Neural cell (in vitro differentiated cells): ENCODE results near the gene CDRT15. TPM values are rescaled to one million over a fixed set of nuclear protein-coding genes. Genes with fewer than 3 reads are reported as not detected.
"Not testable (repeated sequence)": the region's sequence is repeated elsewhere in the genome, so short reads cannot be mapped to it uniquely, and the experiment has no call there.

Source experiments
- H2AFZ ChIP-seq: fragments of 200-600, 300-800 bp; sonication (generic), shearing (Covaris generic); 2 replicates; pipeline ENCODE4 v1.6.0; 2014; ENCODE audit warnings: low read depth, mild to moderate bottlenecking, antibody characterized with exemption, low read length, moderate library complexity
- H3F3A ChIP-seq: fragments of 200-600 bp; shearing (Covaris generic); 2 replicates; pipeline ENCODE4 v1.6.1; 2016; ENCODE audit warnings: mild to moderate bottlenecking, moderate library complexity, mixed read lengths, antibody characterized with exemption, low read length; ENCODE audit not compliant: insufficient read depth, poor library complexity, severe bottlenecking
- H3K27ac ChIP-seq: fragments of 200-600, 300-800 bp; sonication (generic), shearing (Covaris generic); 2 replicates; pipeline ENCODE4 v1.5.1; 2014; ENCODE audit warnings: mild to moderate bottlenecking, low read length, moderate library complexity
- H3K27me3 ChIP-seq: fragments of 300-800, 200-600 bp; sonication (generic), shearing (Covaris generic); 2 replicates; pipeline ENCODE4 v1.6.0; 2014; ENCODE audit warnings: mild to moderate bottlenecking, low read depth, low read length, moderate library complexity; ENCODE audit not compliant: insufficient read depth
- H3K36me3 ChIP-seq: fragments of 300-800, 200-600 bp; sonication (generic), shearing (Covaris generic); 2 replicates; pipeline ENCODE4 v1.5.1; 2014; ENCODE audit warnings: mild to moderate bottlenecking, antibody characterized with exemption, low read length, moderate library complexity; ENCODE audit not compliant: insufficient read depth
- H3K4me2 ChIP-seq: fragments of 300-800, 200-600 bp; sonication (generic), shearing (Covaris generic); 2 replicates; pipeline ENCODE4 v1.6.0; 2014; ENCODE audit warnings: mild to moderate bottlenecking, low read length
- H3K4me3 ChIP-seq: fragments of 300-800, 200-600 bp; sonication (generic), shearing (Covaris generic); 2 replicates; pipeline ENCODE4 v1.5.1; 2014; ENCODE audit warnings: mild to moderate bottlenecking, low read length, moderate library complexity
- H3K79me2 ChIP-seq: fragments of 200-600 bp; shearing (Covaris generic); replicated peaks from 2 replicates; pipeline ENCODE4 v1.6.0; 2014; ENCODE audit warnings: mild to moderate bottlenecking, low read length, moderate library complexity; ENCODE audit not compliant: insufficient read depth
- H3K9ac ChIP-seq: fragments of 300-800, 200-600 bp; sonication (generic), shearing (Covaris generic); 2 replicates; pipeline ENCODE4 v1.6.1; 2016; ENCODE audit warnings: mild to moderate bottlenecking, low read length, mixed read lengths
- H3K9me2 ChIP-seq: fragments of 200-600 bp; shearing (Covaris generic); 2 replicates; pipeline ENCODE4 v1.6.1; 2016; ENCODE audit warnings: mild to moderate bottlenecking, low read length, mixed read lengths; ENCODE audit not compliant: insufficient read depth
- H3K9me3 ChIP-seq: fragments of 200-600, 300-800 bp; sonication (generic), shearing (Covaris generic); 2 replicates; pipeline ENCODE4 v1.6.1; 2016; ENCODE audit warnings: mild to moderate bottlenecking, mixed run types, low read length, moderate library complexity, mixed read lengths
- H4K20me1 ChIP-seq: fragments of 200-600 bp; shearing (Covaris generic); 2 replicates; pipeline ENCODE4 v1.6.1; 2016; ENCODE audit warnings: mild to moderate bottlenecking, mixed run types; ENCODE audit not compliant: insufficient read depth
- EP300 ChIP-seq: fragments of 450-650 bp; conservative IDR thresholded peaks from 2 replicates; pipeline ENCODE4 v1.6.1; 2014; ENCODE audit warnings: antibody characterized with exemption, mild to moderate bottlenecking, moderate library complexity; ENCODE audit not compliant: poor library complexity, severe bottlenecking
- EZH2 ChIP-seq: fragments of 200-600, 300-800 bp; shearing (Covaris generic), sonication (generic); IDR thresholded peaks from 2 replicates; pipeline ENCODE4 v1.6.1; 2014; ENCODE audit warnings: antibody characterized with exemption, low read length, borderline replicate concordance, mild to moderate bottlenecking; ENCODE audit not compliant: insufficient read depth, poor library complexity, severe bottlenecking
- MXI1 ChIP-seq: fragments of 450-650 bp; conservative IDR thresholded peaks from 2 replicates; pipeline ENCODE4 v1.6.1; 2014; ENCODE audit warnings: antibody characterized with exemption, mild to moderate bottlenecking; ENCODE audit not compliant: poor library complexity, severe bottlenecking
- POLR2AphosphoS5 ChIP-seq: IDR thresholded peaks from 2 replicates; pipeline ENCODE4 v1.6.1; 2012
- RAD21 ChIP-seq: fragments of 450-650 bp; conservative IDR thresholded peaks from 2 replicates; pipeline ENCODE4 v1.6.1; 2014; ENCODE audit warnings: antibody characterized with exemption, mild to moderate bottlenecking, moderate library complexity
- REST ChIP-seq: IDR thresholded peaks from 2 replicates; pipeline ENCODE4 v1.6.1; 2012; ENCODE audit warnings: borderline replicate concordance
- SMC3 ChIP-seq: fragments of 450-650 bp; conservative IDR thresholded peaks from 2 replicates; pipeline ENCODE4 v1.6.1; 2014; ENCODE audit warnings: antibody characterized with exemption, mild to moderate bottlenecking, moderate library complexity; ENCODE audit not compliant: poor library complexity
- TAF1 ChIP-seq: IDR thresholded peaks from 2 replicates; pipeline ENCODE4 v1.6.1; 2012; ENCODE audit warnings: low read depth
- polyA plus RNA-seq: library from polyadenylated mRNA; depleted of rRNA; stranded (reverse); fragments of >200 nt; gene quantifications from 2 replicates; pipeline ENCODE4 v1.2.3, GENCODE V29; 2014
- TF ChIP-seq, protein P1 (sequence below): fragments of 450-650 bp; IDR thresholded peaks from 2 replicates; pipeline ENCODE4 v1.5.1; 2014; ENCODE audit warnings: antibody characterized with exemption, mild to moderate bottlenecking, moderate library complexity; ENCODE audit not compliant: poor library complexity, severe bottlenecking

The CDRT15 gene
- polyA plus RNA-seq, 1 donor from 2014 or later = not detected

DNA sequence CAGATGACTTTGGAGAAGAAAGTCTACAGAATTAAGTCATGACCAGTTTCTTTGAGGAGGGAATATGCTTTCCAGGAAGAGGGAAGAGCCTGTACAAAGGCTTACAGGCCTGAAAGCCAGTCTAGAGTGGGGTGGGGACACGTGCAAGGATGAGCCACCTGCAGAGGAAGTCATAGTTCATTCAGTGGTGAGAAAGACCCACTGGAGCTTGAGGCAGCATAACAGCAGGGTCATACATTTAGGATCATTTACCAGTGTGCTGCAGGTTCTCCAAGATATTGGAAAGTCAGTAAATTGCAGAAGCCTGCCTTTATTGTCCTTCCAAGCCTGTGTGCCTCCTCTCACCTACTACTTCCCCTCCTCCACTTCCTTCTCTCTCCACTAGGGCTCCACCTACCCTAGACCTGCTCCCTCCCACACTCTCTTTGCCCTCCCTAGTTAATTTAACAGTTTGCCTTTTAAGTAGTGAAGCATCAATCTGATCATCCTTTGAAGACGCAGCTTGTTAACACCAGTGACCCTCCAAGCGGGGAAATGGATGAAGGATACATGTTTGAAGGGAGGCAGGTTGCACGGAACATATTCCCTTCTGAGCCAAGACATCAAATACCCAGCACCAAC lies 40.2 kb downstream of the CDRT15 start:
- Histone ChIP-seq H4K20me1 (no peaks in the 10 kb centered on the region), H3K79me2 (no peaks in the 10 kb centered on the region), H3F3A (no peaks in the 10 kb centered on the region), H3K36me3 (no peaks in the 10 kb centered on the region), H3K4me2 (no peak overlapping the region), H3K9me3 (no peaks in the 10 kb centered on the region), H2AFZ (no peak overlapping the region), H3K9me2 (no peaks in the 10 kb centered on the region), H3K4me3 (no peak overlapping the region), H3K9ac (no peak overlapping the region), H3K27ac (no peak overlapping the region), H3K27me3 (no peaks in the 10 kb centered on the region)
- TF ChIP-seq, protein P1, sequence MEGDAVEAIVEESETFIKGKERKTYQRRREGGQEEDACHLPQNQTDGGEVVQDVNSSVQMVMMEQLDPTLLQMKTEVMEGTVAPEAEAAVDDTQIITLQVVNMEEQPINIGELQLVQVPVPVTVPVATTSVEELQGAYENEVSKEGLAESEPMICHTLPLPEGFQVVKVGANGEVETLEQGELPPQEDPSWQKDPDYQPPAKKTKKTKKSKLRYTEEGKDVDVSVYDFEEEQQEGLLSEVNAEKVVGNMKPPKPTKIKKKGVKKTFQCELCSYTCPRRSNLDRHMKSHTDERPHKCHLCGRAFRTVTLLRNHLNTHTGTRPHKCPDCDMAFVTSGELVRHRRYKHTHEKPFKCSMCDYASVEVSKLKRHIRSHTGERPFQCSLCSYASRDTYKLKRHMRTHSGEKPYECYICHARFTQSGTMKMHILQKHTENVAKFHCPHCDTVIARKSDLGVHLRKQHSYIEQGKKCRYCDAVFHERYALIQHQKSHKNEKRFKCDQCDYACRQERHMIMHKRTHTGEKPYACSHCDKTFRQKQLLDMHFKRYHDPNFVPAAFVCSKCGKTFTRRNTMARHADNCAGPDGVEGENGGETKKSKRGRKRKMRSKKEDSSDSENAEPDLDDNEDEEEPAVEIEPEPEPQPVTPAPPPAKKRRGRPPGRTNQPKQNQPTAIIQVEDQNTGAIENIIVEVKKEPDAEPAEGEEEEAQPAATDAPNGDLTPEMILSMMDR = no peak
- TF ChIP-seq RAD21 (no peak), POLR2AphosphoS5 (no peak), REST (no peak), SMC3 (no peak), TAF1 (no peak), EP300 (no peak), MXI1 (no peak), EZH2 (no peak)

DNA sequence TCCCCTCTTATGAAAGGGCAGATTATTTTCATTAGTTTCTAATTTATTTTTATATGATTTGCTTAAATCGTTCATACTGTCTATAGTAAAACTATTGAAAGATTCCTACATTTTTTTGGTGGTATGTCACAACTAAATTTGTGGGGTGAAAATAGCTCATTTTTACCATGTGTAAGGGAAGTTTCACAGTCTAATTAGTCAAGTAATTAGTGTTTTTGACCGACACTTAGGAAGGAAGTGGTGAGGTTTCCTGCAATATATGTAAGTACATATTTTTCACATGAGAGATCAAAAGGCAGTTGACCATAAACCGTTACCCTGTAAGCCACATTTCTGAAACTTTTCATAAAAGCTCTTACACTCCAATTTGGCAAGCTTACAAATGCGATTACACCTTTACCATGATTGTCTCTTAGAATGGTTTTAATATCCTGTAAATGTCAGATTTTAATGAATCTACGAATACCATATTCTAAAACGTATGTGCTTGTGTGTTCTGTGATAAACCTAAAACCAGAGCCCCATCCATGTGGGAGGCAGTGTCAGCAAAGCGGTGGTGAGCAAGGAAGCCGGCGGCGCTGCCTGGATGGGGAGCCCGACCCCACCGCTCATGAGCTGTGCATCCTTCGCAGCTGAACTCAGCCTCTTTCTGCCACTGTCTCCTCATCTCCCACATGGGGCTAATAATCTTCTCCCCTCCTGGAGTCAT lies 43.9 kb downstream of the CDRT15 start:
- not testable (repeated sequence) for H2AFZ ChIP-seq, H4K20me1 ChIP-seq, H3K27ac ChIP-seq, H3F3A ChIP-seq, H3K36me3 ChIP-seq, H3K27me3 ChIP-seq, H3K9me2 ChIP-seq, H3K4me2 ChIP-seq, H3K9me3 ChIP-seq, H3K79me2 ChIP-seq, H3K9ac ChIP-seq, H3K4me3 ChIP-seq

DNA sequence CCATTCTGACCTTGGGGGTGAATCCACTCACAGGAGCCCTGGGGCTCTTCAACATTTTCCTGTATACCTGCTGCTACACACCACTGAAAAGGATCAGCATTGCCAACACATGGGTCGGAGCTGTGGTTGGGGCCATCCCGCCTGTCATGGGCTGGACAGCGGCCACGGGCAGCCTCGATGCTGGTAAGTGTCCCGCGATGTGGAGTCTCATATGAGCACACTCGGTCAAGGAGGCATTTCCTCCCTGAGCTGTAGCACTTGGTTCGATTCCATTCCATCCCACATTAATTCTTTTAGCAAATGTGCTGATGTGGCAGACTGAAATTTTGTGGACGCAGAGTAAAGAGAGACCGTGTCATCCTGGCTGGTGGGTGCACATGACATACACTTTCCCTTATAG lies 44.6 kb downstream of the CDRT15 start:
- not testable (repeated sequence) for H3K36me3 ChIP-seq, H4K20me1 ChIP-seq, H3K9me2 ChIP-seq, H3F3A ChIP-seq, H2AFZ ChIP-seq, H3K4me3 ChIP-seq, H3K79me2 ChIP-seq, H3K27me3 ChIP-seq, H3K27ac ChIP-seq, H3K9ac ChIP-seq, H3K9me3 ChIP-seq, H3K4me2 ChIP-seq

DNA sequence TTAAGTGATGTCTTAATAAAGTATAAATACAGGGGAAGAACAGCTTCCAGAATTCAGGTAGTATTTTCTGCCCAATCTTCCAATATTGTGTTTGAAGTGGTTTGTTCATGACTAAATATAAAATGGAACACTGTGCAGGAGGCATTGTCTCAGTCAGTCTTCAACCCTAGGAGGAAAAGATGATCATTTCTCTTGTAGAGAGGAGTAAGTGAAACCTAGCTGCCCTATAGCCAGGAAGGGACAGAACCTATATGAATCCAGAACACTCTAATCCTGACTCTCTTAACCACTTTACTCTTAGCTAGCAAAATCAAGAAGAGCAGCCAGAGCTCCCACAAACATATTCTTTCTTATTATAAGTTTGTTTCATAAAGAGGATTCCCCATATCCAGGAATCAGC lies 45.2 kb downstream of the CDRT15 start:
- not testable (repeated sequence) for H2AFZ ChIP-seq, H3K4me3 ChIP-seq, H3K4me2 ChIP-seq, H3K36me3 ChIP-seq, H3K9me2 ChIP-seq, H4K20me1 ChIP-seq, H3K9ac ChIP-seq, H3K79me2 ChIP-seq, H3K27me3 ChIP-seq, H3K27ac ChIP-seq, H3K9me3 ChIP-seq, H3F3A ChIP-seq

GRCh38 chr17:14190774-14191173 lies 45.9 kb downstream of the CDRT15 start:
- not testable (repeated sequence) for H4K20me1 ChIP-seq, H3K36me3 ChIP-seq, H3K27me3 ChIP-seq, H3K27ac ChIP-seq, H3K79me2 ChIP-seq, H3K9me3 ChIP-seq, H2AFZ ChIP-seq, H3F3A ChIP-seq, H3K9me2 ChIP-seq, H3K4me2 ChIP-seq, H3K9ac ChIP-seq, H3K4me3 ChIP-seq
